HG02970 (cell line): Measurements from ENCODE around the gene ABI3BP.

ENCODE experiments used
- ATAC-seq: cut with Tn5 transposase; IDR thresholded peaks from one replicate; pipeline ENCODE4 v1.9.1; 2021; ENCODE audit warnings: mild to moderate bottlenecking, moderate library complexity, moderate number of reproducible peaks; ENCODE audit not compliant: unreplicated experiment, low FRiP score

The ABI3BP gene

DNA sequence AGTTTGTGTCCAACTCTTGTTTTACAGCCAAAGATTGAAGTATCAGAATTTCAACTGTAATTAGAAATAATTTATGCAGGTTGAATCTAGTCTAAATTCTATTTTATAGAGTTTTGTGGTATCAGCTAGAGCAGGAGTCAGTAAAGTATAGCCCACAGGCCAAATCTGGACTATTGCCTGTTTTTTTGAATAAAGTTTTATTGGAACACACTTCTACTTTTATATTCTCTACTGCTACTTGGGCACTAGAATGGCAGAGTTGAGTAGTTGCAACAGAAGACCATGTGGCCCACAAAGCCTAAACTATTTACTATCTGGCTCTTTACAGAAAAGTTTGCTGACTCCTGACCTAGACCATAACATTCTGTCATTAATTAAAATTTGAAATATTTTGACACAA is 247.6 kb downstream of the ABI3BP start:
- ATAC-seq, result no peak

DNA sequence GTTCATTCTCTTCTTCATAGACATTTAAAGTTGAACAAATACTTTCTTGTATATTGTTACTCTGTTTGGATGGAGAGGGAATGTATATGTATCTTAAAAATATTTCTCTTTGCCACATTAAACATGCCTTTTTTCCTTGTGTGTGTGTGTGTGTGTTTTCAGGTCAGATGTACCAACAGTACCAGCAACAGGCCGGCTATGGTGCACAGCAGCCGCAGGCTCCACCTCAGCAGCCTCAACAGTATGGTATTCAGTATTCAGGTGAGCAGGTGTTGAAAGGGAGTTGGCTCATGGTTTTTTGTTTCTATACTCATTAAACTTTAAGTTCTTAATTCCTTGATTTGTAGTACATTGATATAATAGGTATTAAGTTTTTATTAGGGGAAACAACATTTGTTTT is 248.6 kb downstream of the ABI3BP start:
- no peak for ATAC-seq

DNA sequence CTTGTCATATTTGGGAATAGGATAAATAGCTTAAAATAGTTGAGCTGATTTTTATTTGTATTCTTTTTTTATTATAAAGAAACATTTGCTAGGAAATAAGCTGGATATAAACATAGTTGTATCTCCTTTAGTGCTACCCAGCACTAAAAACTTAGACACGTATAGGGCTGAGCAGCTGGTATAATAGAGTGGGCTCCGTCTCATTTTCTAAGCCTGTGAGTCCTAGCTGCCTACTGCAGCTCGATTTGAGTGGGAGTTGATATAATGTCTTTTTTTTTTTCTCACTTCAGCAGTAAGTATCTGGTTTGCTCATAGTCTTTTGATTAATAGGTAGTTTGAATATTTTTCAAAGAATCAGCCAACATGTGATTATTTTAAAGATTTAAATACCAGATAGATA is 249.7 kb downstream of the ABI3BP start:
- no peak for ATAC-seq

DNA sequence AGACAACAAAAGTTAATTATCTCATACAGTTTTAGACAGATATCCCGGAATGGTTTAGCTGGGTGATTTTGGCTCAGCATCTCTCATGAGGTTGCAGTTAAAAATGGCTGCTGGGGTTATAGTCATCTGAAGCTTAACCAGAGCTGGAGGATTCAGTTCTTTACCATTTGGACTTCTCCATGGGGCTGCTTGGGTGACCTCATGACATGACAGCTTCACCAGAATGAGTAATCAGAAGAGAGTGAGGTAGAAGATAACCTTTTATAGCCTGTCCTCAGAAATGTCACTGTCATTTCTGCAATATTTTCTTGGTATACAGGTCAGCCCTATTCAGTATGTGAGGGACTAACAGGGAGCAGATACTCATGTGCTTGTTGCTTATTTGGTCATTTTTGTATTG is 253.0 kb downstream of the ABI3BP start:
- no peak for ATAC-seq

DNA sequence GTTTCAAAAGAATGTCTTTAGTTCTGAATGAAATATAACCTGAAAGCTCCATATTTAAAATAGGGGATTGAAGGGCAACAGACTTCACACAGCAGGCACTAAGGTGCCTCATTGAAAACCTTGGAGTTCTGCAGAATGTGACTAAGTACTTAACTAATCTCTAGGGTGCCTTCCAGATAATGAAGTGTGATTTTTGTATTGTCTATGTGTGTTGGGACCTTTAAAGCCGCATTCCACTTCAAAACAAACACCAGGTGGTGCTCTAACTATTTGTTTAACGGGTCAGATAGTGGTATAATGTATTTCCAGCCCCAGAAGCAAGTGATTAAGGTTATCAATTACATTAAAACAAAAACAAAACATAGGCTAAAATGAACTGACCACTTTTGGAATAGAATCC is 255.9 kb downstream of the ABI3BP start:
- no peak for ATAC-seq

DNA sequence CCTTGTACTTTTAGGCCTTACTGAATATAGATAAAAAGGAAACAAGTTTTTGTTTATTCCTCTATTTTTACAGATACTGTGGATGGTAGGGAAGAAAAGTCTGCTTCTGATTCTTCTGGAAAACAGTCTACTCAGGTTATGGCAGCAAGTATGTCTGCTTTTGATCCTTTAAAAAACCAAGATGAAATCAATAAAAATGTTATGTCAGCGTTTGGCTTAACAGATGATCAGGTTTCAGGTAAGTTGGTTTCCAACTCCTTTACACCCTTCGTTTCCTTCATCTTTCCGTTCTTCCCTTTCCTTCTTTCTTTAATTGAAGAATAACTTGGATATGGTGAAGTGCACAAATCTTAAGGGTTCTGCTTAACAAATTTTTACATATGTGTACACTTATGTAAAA is 260.8 kb downstream of the ABI3BP start:
- no peak for ATAC-seq

DNA sequence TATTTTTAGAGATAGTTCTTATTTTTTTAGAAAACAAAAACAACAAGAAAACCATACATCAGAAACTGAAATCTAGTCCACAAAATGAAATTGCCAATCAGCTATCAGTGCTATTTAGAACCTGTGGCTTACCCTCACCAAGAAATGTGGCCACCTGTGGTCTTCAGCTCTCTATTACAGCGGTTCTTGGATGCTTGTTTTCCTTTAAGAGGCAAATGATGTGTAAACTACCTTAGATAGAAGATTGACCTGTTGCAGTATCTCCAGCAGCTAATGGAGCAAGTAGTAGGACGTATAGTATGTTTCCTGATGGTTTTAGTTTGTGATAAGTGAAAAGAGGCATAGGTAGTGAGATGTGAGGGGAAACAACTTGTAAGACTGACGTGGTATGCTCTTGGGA is 262.7 kb downstream of the ABI3BP start:
- ATAC-seq, result no peak

DNA sequence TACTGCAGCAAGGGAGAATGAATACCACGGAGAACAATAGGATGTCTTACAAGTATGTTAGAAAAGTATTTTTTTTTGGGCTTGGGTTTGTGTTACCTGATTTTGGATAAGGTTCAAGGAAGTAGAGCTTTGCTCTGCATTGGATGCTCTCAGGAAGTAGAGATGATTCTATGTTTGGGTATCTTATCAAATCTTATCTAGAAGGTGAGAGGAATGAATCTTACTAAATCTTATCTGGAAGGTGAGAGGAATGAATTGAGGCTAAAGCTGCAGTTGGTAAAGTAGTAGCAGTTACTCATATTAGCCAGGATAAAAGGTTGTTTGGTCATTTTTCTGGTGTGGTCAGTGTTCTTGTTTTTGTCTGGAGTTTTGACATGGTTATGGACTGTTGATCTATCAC is 266.5 kb downstream of the ABI3BP start:
- ATAC-seq, result no peak

DNA sequence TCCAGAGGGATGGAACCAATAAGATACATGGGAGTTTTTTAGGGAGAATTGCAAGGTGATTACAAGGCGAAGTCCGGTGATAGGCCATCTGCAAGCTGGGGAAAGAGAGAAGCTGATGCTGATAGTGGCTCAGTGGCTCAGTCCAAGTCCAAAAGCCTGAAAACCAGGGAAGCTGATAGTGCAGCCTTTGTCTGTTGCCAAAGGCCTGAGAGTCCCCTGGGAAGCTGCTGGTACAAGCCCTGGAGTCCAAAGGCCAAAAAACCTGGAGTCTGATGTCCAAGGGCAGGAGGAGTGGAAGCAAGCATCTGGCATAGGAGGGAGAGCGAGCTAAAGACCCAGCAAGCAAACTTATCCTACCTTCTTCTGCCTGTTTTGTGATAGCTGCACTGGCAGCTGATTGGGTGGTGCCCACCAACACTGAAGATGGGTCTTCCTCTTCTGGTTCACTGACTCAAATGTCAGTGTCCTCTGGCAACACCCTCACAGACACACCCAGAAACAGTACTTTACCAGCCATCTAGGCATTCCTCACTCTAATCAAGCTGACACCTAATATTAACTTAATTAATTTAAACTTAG is 267.2 kb downstream of the ABI3BP start:
- no peak for ATAC-seq

DNA sequence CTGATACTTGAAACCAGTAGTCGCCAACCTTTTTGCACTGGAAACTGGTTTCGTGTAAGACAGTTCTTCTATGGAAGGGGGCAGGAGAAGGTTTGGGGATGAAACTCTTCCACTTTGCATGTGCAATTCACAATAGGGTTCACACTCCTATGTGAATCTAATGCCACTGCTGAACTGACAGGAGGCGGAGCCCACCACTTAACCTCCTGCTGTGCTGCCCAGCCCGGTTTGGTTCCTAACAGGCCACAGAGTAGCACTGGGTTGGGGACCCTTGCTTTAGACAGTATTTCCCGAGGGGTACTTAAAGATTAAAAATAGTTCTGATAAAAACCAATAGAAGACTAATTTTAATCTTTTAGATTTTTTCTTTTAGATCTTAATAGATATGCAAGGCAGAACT is 272.8 kb downstream of the ABI3BP start:
- ATAC-seq, result no peak

DNA sequence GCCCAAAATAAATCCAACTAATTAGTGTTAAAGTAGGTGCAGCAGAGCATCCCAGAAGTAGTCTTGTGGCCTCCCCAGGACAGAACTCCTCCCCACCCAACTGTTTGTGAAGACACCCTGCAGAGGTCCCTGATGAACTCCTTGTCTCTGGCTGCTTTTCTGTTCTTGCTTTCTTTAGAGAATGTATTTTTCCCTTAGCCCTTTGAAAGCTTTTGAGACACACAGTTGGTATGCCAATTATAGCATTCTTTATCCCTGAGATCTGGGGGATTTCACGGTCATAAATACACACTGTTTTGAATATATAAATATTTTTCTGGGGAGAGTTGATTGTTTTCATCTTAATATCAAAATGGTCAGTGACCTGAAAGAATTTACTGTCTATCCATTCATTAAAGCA is 274.1 kb downstream of the ABI3BP start:
- ATAC-seq, result no peak

DNA sequence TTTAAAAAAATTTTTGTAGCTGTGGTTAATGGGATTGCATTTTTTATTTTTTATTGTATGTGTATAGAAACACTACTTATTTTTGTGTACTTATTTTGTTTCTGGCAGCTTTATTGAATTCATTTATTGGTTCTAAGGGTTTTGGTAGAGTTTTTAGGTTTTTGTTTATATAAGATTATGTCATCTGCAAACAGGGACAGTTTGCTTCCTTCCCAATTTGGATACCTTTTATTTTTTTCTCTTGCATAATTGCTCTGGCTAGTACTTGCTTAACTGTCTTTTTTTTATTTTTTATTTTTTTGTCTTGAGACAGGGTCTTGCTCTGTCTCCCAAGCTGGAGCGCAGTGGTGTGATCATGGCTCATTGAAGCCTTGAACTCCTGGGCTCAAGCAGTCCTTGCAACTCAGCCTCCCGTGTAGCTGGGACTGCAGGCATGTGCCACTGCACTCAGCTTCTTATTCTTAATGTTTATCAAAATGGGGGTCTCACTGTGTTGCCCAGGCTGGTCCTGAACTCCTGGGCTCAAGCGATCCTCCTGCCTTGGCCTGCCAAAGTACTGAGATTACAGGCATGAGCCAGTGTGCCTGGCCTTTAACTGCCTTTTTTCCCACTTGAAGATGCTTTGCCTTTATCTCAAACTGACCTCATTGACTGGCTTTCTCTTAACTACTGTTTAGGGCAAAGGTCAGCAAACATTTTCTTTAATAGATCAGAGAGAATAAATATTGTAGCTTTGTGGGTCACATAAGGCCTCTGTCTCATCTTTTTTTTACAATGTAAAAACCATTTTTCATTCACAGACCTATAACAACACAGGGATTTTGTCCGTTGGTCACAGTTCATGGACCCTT is 275.4 kb downstream of the ABI3BP start:
- ATAC-seq, result no peak

DNA sequence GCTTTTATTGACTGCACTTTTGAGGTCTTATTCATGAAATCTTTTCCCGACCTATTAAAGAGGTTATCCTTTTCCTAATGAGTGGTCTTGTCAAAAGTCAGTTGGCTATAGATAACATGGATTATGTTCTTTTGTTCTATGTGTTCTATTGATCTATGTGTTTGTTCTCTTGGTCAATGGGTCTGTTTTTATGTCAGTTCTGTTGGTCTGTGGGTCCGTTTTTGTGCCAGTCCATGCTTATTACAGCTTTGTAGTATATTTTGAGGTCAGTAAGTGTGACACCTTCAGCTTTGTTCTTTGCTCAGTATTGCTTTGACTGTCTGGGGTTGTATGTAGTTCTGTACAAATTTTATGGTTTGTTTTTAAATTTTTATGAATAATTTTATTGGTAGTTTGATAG is 276.2 kb downstream of the ABI3BP start:
- no peak for ATAC-seq

DNA sequence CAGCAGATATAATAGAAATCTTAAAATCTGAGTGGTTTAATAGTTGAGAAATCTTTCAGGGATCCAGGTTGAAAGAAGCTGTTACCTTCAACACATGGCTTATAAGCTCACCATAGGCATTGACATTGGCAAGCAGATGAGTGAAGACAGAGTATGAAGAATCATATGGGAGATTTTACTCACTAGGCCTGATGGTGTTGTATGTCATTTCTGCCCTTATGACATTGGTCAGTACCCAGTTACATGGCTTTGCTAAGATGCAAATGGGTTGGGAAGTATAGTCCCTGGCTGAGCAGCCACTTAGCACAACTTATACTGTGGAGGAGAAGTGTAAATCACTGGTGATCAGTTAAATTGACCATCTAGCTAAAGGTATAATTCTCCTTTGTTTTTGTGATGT is 278.0 kb downstream of the ABI3BP start:
- no peak for ATAC-seq

DNA sequence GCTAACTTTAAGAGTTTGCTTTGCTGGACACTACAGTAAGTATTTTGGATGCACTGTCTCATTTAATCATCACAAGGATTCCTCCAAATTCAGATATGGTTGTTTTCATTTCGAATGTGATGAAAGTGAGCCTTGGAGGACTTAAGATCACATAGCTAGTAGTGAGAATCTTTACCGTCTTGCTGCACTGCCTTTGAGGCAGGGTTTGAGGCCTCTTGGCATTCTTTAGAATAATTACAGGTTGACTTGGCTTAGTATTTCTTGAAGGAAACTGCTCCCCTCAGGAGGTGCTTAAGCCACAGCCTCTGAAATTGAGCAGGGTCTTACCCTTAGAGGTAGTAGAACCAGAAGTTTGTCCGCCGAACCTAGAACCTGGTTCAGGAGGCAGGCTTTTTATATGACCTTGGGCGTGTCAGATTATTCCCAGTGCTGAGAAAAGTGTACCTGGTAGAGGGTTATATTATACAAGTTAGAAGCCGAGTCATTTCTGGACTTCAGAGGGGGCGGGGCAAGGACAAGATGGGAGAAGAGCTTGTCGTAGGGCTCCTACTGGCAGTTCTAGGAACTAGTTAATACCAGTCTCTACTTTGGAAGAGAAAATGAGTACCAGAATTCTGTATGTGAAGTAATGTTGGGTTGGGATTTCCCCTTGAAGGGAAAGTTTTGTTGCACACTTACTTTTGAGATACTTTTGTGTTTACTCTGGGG is 282.8 kb downstream of the ABI3BP start:
- ATAC-seq, result no peak

DNA sequence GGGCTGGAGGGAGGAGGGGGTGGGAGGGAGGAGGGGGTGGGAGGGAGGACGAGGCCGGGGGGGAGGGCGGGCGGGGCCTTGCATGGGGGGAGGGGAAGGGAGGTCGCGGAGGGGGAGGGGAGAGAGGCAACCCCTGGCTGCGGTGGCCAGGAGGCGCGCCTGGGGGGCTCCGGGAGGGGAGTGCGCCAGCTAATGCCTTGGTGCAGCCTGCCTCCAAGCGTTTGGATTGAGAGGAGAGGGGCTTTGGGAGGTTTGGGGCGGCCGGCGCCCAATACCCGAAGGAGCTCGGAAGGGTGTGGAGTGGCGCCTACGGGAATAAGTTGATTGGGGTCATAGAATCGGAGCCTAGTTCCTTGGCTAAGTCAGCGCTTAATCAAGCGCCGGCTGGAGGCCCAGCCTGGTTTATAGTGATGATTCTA is 283.4 kb downstream of the ABI3BP start:
- no peak for ATAC-seq

DNA sequence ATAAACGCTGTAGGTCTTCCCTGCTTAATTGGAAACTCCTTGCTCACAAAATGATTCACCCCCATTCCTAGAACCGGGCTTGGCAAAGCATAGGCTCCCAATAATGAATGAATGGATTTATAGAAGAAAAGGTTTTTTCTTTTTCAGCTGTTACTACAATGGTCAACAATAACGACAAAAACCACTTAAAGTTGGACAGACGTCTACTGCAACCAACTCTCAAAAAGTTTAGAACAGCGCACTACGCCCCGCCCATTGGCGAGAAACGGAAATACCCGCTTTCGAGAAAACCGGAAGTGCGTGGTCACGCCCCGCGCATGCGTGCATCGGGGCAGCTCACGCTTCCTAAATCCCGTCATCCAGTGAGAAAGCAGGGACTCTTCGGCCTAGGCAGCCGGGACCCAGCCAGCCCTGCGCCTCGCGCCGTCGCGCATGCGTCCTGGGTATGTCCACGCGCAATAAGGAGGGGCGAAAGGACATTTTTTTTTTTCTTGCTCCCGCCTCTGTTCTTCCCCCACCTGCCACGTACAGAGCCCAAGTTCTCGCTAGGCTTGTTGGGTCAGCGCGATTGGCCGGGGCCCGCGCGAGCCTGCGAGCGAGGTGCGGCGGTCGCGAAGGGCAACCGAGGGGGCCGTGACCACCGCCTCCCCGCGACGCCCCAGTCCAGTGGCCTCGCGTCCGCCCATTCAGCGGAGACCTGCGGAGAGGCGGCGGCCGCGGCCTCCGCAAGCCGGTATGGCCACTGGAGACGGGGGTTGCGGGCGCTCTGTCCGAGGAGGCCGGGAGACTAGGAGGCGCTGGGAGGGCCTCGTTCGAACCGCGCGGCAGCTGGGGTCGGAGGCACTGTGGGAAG is 284.0 kb downstream of the ABI3BP start, which contains the start of gene TFG:
Gene TFG, plus strand, starts transcription at position 506 of the 853 bp plus-strand sequence. CDS start 4,192 bp downstream, outside the sequence.
- peak; percentile 99 for ATAC-seq

DNA sequence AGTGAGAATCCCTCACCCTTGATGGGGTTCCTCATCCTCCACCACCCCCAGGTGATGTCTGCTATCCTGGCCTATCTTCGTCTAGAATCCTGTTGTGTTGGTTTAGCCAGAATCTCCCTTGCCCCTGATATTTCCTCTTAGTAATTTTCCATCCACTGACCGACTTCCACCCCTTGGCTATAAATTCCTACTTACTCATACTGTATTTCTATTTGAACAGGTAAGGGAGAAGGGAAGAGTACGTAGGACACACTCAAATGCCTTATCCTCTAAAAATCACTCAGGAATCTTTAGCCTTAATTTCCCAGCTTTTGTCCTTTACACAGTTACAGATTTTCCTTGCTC is 284.6 kb downstream of the ABI3BP start:
- ATAC-seq, result no peak

DNA sequence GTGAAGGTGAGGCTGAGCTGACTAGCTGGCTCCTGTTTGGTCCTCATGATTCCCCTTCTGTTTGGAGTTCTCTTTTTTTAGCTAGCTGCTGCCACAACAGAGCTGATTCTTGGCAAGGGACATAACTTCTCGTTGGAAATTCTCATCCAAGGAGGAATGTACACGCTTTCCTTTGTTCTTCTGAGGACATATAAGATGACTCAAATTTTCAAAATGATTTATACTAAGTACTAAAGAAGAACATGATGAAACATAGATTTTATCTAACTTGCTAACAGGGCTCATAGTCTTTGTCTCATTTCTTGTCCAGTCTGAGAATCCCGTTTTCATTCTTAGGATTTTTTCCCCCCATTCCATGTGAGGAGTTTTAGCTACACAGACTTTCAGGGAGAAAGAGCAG is 286.9 kb downstream of the ABI3BP start:
- ATAC-seq, result no peak

DNA sequence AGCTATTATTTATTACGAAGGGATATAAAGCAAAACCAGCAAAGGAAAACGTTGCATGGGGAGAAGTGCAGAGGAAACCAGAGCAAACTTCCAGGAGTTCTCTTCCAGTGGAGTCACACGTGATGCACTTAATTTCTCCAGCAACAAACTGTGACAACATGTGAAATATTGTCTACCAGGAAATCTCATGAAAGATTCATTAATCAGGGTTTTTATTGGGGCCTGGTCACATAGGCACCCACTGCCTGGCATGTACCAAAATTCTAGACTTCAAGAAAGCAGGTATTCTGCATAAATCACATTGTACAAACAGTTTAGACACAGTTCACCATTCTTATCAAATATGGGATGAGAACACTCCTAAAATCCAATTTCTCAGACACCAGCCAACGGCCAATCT is 289.4 kb downstream of the ABI3BP start:
- no peak for ATAC-seq

DNA sequence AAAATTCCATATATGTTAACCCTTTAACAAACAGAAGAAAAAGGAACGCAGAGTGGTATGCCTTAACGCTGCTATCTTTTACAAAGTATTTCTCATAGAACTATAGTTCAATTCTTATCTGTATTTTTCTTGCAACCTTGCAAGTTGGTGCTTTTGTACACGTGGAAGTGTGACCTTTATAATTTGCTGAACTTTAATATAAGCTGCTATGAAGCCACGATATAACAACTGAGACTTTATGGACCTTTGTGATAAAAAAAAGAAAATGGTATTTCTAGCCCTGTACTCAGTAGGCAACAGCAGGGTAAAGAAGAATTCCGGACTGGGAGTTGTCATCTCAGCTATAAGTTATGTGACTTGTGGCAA is 290.3 kb downstream of the ABI3BP start:
- no peak for ATAC-seq
